ENCODE results near the gene KCNQ2.
A peak's percentile ranks its signal among the peaks of the same experiment; 100 is the strongest.

KCNQ2 gene

GRCh38 chr20:63498960-63499337, 26.5 kb upstream of the KCNQ2 start, which contains the start of gene EEF1A2:
Gene EEF1A2, minus strand, starts transcription at chr20:63499083. Its CDS starts 1,320 bp downstream, at chr20:63497763.
- Histone ChIP-seq H3K4me2 (ENCODE audit: low read length) (peak within 1 kb of the TSS; percentile 79), H3K27me3 (ENCODE audit: control insufficient read depth, insufficient read depth, low read length) (no peaks in the 10 kb centered on the region), H3K9me3 (ENCODE audit: control insufficient read depth, low read length) (no peaks in the 10 kb centered on the region), H3K79me2 (no peaks in the 10 kb centered on the region), H3K4me3 (ENCODE audit: low read depth, low read length) (peak within 1 kb of the TSS; percentile 55), H3K36me3 (ENCODE audit: control insufficient read depth, insufficient read depth, low read length) (no peaks in the 10 kb centered on the region), H3K27ac (no peak within 1 kb of the TSS), H3K9ac (no peak within 1 kb of the TSS), H2AFZ (peak within 1 kb of the TSS; percentile 81), H3K4me1 (peaks cover 3% of the 10 kb centered on the region)
- TF ChIP-seq CTCF (IDR thresholded peaks at IDR 0.05): peak; percentile 22

- peak overlapping the region; percentile 79 for H3K4me2 ChIP-seq (ENCODE audit: low read length)
- no peak overlapping the region for H3K9ac ChIP-seq
- no peaks in the 10 kb centered on the region for H3K36me3 ChIP-seq (ENCODE audit: control insufficient read depth, insufficient read depth, low read length)
- peaks cover 3% of the 10 kb centered on the region for H3K4me1 ChIP-seq
- no peaks in the 10 kb centered on the region for H3K9me3 ChIP-seq (ENCODE audit: control insufficient read depth, low read length)
- no peak overlapping the region for H3K27ac ChIP-seq
- no peak for TF ChIP-seq CTCF (IDR thresholded peaks at IDR 0.05)
- H3K4me3 ChIP-seq (ENCODE audit: low read depth, low read length): peak overlapping the region; percentile 55
- peak overlapping the region; percentile 81 for H2AFZ ChIP-seq
- no peaks in the 10 kb centered on the region for H3K79me2 ChIP-seq
- H3K27me3 ChIP-seq (ENCODE audit: control insufficient read depth, insufficient read depth, low read length): no peaks in the 10 kb centered on the region
These were observed 25.8 kb upstream of the KCNQ2 start for GRCh38 chr20:63497946-63498935.

- H3K4me3 ChIP-seq (ENCODE audit: low read depth, low read length): peak overlapping the region; percentile 55
- peak overlapping the region; percentile 79 for H3K4me2 ChIP-seq (ENCODE audit: low read length)
- no peaks in the 10 kb centered on the region for H3K9me3 ChIP-seq (ENCODE audit: control insufficient read depth, low read length)
- no peaks in the 10 kb centered on the region for H3K79me2 ChIP-seq
- no peak overlapping the region for H2AFZ ChIP-seq
- H3K9ac ChIP-seq: no peak overlapping the region
- H3K27ac ChIP-seq: no peak overlapping the region
- TF ChIP-seq CTCF (IDR thresholded peaks at IDR 0.05): no peak
- H3K27me3 ChIP-seq (ENCODE audit: control insufficient read depth, insufficient read depth, low read length): no peaks in the 10 kb centered on the region
- no peaks in the 10 kb centered on the region for H3K36me3 ChIP-seq (ENCODE audit: control insufficient read depth, insufficient read depth, low read length)
- peaks cover 3% of the 10 kb centered on the region for H3K4me1 ChIP-seq
These were observed 24.9 kb upstream of the KCNQ2 start for GRCh38 chr20:63497138-63497945.

- no peak overlapping the region for H3K27ac ChIP-seq
- no peak overlapping the region for H3K4me3 ChIP-seq (ENCODE audit: low read depth, low read length)
- peak overlapping the region; percentile 12 for H3K4me2 ChIP-seq (ENCODE audit: low read length)
- no peaks in the 10 kb centered on the region for H3K9me3 ChIP-seq (ENCODE audit: control insufficient read depth, low read length)
- H3K9ac ChIP-seq: no peak overlapping the region
- TF ChIP-seq CTCF (IDR thresholded peaks at IDR 0.05): no peak
- H3K36me3 ChIP-seq (ENCODE audit: control insufficient read depth, insufficient read depth, low read length): no peaks in the 10 kb centered on the region
- no peaks in the 10 kb centered on the region for H3K27me3 ChIP-seq (ENCODE audit: control insufficient read depth, insufficient read depth, low read length)
- no peaks in the 10 kb centered on the region for H3K79me2 ChIP-seq
- H3K4me1 ChIP-seq: peaks cover 3% of the 10 kb centered on the region
- H2AFZ ChIP-seq: peak overlapping the region; percentile 68
These were observed 24.2 kb upstream of the KCNQ2 start for GRCh38 chr20:63496596-63497120.

Measured in parathyroid adenoma (tissue), 2 donors.